Hepatocyte (in vitro differentiated cells): ENCODE data around the gene FGF1. TPM values are rescaled to one million over a fixed set of nuclear protein-coding genes. Genes with fewer than 3 reads are reported as not detected.

ENCODE experiments used
- DNase-seq: peaks from one replicate; pipeline ENCODE4 v3.0.0-alpha.2; 2016; ENCODE audit warnings: low spot score
- H2AFZ ChIP-seq: fragments of 200-600 bp; sonication (generic); 2 replicates; pipeline ENCODE4 v1.6.0; 2016; ENCODE audit warnings: antibody characterized with exemption, mild to moderate bottlenecking
- H3K27ac ChIP-seq: fragments of 200-600 bp; sonication (generic); 2 replicates; pipeline ENCODE4 v1.5.1; 2016; ENCODE audit warnings: mild to moderate bottlenecking
- H3K27me3 ChIP-seq: fragments of 200-600 bp; sonication (generic); 2 replicates; pipeline ENCODE4 v1.6.1; 2016
- H3K36me3 ChIP-seq: fragments of 200-600 bp; sonication (generic); replicated peaks from 2 replicates; pipeline ENCODE4 v1.5.1; 2016; ENCODE audit warnings: low read depth; ENCODE audit not compliant: insufficient read depth
- H3K4me1 ChIP-seq: fragments of 200-600 bp; sonication (generic); 2 replicates; pipeline ENCODE4 v1.5.1; 2016; ENCODE audit warnings: mild to moderate bottlenecking, moderate library complexity; ENCODE audit not compliant: insufficient read depth
- H3K4me2 ChIP-seq: fragments of 200-600 bp; sonication (generic); 2 replicates; pipeline ENCODE4 v1.6.0; 2016
- H3K4me3 ChIP-seq: fragments of 200-600 bp; sonication (generic); 2 replicates; pipeline ENCODE4 v1.5.1; 2016; ENCODE audit warnings: mild to moderate bottlenecking
- H3K79me2 ChIP-seq: fragments of 200-600 bp; sonication (generic); 2 replicates; pipeline ENCODE4 v1.6.0; 2017; ENCODE audit warnings: mild to moderate bottlenecking
- H3K9me2 ChIP-seq: fragments of 200-600 bp; sonication (generic); replicated peaks from 2 replicates; pipeline ENCODE4 v1.6.0; 2017; ENCODE audit warnings: mild to moderate bottlenecking; ENCODE audit not compliant: insufficient read depth
- H3K9me3 ChIP-seq: fragments of 200-600 bp; sonication (generic); 2 replicates; pipeline ENCODE4 v1.5.1; 2016; ENCODE audit warnings: low read depth, mild to moderate bottlenecking
- H4K20me1 ChIP-seq: fragments of 200-600 bp; sonication (generic); 2 replicates; pipeline ENCODE4 v1.6.0; 2016; ENCODE audit warnings: mild to moderate bottlenecking; ENCODE audit not compliant: insufficient read depth, poor library complexity, severe bottlenecking
- CTCF ChIP-seq: fragments of 200-600 bp; sonication (generic); IDR thresholded peaks from 2 replicates; pipeline ENCODE4 v1.5.1; 2016; ENCODE audit warnings: antibody characterized with exemption, mild to moderate bottlenecking; ENCODE audit not compliant: poor library complexity
- EZH2 ChIP-seq: fragments of 200-600 bp; sonication (generic); IDR thresholded peaks from 2 replicates; pipeline ENCODE4 v1.6.1; 2016; ENCODE audit warnings: antibody characterized with exemption, mild to moderate bottlenecking, borderline replicate concordance
- EZH2phosphoT487 ChIP-seq: fragments of 200-600 bp; sonication (generic); IDR thresholded peaks from one replicate; pipeline ENCODE4 v1.6.1; 2018; ENCODE audit warnings: antibody characterized with exemption, mild to moderate bottlenecking, low read depth, moderate library complexity; ENCODE audit not compliant: unreplicated experiment, severe bottlenecking
- WGBS: methylation state at CpG from one replicate; pipeline ENCODE4 v1.1.6; 2016; ENCODE audit warnings: low lambda C conversion rate; ENCODE audit errors: missing lambda C conversion rate; 5-methylcytosine and 5-hydroxymethylcytosine counted together
- polyA plus RNA-seq: library from polyadenylated mRNA; unstranded; fragments of >200 nt; fragmentation: Nextera tagmentation; extraction: Ambion mirVana; gene quantifications from 2 replicates; pipeline ENCODE4 v1.2.1, GENCODE V29; 2016
- total RNA-seq: library from RNA; depleted of rRNA; stranded (reverse); fragments of >200 nt; gene quantifications from 2 replicates; pipeline ENCODE4 v1.2.3, GENCODE V29; 2014

FGF1 gene
- total and polyA plus RNA-seq, 2 experiments from 2014 or later: 0.23 to 0.27 TPM

GRCh38 chr5:142655339-142656267, 30.3 kb downstream of the FGF1 start:
- no peaks in the 10 kb centered on the region for H3K4me1 ChIP-seq
- H3K27me3 ChIP-seq: no peaks in the 10 kb centered on the region
- no peak overlapping the region for H3K27ac ChIP-seq
- H3K79me2 ChIP-seq: no peaks in the 10 kb centered on the region
- DNase-seq: peak; percentile 89
- 20% methylated on average over 13 of the region's 13 CpGs for WGBS
- no peaks in the 10 kb centered on the region for H3K36me3 ChIP-seq
- no peak overlapping the region for H3K4me3 ChIP-seq
- no peaks in the 10 kb centered on the region for H3K9me2 ChIP-seq
- no peak overlapping the region for H3K4me2 ChIP-seq
- no peaks in the 10 kb centered on the region for H4K20me1 ChIP-seq
- H2AFZ ChIP-seq: no peak overlapping the region
- TF ChIP-seq EZH2 (no peak), CTCF (peak; percentile 99)
- H3K9me3 ChIP-seq: no peaks in the 10 kb centered on the region

GRCh38 chr5:142654578-142655058, 31.3 kb downstream of the FGF1 start:
- 75% methylated on average over 8 of the region's 8 CpGs for WGBS
- H3K9me2 ChIP-seq: no peaks in the 10 kb centered on the region
- no peak overlapping the region for H2AFZ ChIP-seq
- no peaks in the 10 kb centered on the region for H3K9me3 ChIP-seq
- no peaks in the 10 kb centered on the region for H3K4me1 ChIP-seq
- no peaks in the 10 kb centered on the region for H3K79me2 ChIP-seq
- H3K27me3 ChIP-seq: no peaks in the 10 kb centered on the region
- TF ChIP-seq EZH2phosphoT487: no peak
- TF ChIP-seq EZH2: no peak
- no peak for TF ChIP-seq CTCF
- no peak overlapping the region for H3K4me3 ChIP-seq
- H4K20me1 ChIP-seq: no peaks in the 10 kb centered on the region
- H3K4me2 ChIP-seq: no peak overlapping the region
- no peak for DNase-seq
- no peaks in the 10 kb centered on the region for H3K36me3 ChIP-seq
- no peak overlapping the region for H3K27ac ChIP-seq

GRCh38 chr5:142653321-142653720, 32.6 kb downstream of the FGF1 start:
- Histone ChIP-seq H3K9me2 (no peaks in the 10 kb centered on the region), H3K4me1 (no peaks in the 10 kb centered on the region), H3K27ac (no peak overlapping the region), H3K4me2 (no peak overlapping the region), H3K79me2 (no peaks in the 10 kb centered on the region), H4K20me1 (no peaks in the 10 kb centered on the region), H3K4me3 (no peak overlapping the region), H2AFZ (no peak overlapping the region), H3K9me3 (no peaks in the 10 kb centered on the region), H3K27me3 (no peaks in the 10 kb centered on the region), H3K36me3 (no peaks in the 10 kb centered on the region)
- no peak for DNase-seq
- TF ChIP-seq EZH2 (no peak), EZH2phosphoT487 (no peak), CTCF (no peak)
- WGBS: 93% methylated on average over 7 of the region's 7 CpGs
